ENCODE results near the gene INO80.
"Not testable (repeated sequence)": the region's sequence is repeated elsewhere in the genome, so short reads cannot be mapped to it uniquely, and the experiment has no call there.

The INO80 gene

DNA sequence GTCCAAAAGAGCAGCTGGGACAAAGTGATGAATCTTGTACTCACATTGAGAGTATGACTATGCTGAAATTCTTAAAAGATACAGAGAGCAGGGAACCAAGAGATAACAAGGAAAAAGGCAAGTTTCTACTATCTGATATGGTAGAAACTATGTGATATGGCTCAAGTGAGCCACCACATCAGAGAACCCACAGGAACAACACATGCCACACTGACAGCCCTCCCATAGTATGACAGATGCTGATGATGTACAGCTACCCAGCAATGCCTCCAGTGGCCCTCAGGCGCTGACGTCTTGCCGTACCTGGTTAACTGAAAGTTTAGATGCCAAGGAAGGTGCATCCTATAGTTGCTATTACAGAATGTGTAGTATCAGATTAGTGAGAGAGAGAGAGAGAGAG lies 120.4 kb downstream of the INO80 start:
- DNase-seq, result no peak

DNA sequence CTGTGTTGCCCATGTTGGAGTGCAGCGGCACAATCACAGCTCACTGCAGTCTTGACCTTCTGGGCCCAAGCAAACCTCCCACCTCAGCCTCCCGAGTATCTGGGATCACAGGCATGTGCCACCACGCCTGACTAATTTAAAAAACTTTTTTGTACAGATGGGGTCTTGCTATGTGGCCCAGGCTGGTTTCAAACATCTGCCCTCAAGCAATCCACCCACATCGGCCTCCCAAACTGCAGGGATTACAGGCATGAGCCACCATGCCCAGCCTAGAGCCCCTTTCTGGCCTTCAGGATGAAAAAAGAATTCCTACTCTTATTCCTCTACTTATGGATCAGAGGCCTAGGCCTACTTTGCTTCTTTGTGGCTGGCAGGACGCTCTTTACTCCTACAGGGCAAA lies 123.3 kb downstream of the INO80 start:
- no peak for DNase-seq

DNA sequence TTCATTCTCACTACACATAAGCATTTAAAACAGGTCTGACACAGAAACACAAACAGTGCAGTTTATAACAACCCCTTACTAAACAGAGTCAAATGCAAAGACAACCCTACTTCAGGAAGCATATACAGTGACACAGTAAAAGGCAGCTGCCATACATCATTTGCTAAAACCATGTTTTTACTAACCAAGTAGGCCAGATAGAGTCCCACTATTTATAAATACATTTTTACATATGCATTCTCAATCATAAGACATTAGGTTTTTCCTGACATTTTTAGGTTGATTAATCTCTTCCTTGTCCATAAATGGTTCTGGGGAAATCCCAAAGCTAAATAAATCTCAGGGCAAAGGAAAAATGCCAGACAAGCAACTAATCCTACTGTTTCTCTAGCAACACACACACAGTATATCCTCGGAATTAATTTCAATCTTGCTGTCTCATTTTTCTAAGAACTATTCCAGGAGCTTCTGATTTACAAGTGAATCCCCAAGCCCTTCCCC lies 123.8 kb downstream of the INO80 start:
- DNase-seq, result no peak

DNA sequence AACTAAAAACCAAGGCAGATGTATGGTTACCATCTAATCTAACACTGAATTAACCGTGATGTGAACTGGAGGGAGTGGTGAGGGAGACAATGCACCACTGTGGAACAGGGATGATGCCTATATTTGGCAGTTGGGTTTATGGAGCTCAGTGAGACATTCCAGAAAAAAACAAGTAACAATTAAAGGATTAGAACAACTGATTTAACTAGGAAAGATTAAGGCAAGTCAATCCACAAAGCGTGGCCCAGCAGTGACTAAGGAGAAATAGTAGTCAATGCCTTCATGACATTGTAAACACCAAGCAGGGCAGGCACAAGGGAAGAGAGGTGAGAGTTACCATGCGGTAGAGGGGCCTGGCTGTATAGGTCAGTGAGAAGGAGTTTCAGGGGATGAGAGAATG lies 124.7 kb downstream of the INO80 start:
- DNase-seq, result no peak

DNA sequence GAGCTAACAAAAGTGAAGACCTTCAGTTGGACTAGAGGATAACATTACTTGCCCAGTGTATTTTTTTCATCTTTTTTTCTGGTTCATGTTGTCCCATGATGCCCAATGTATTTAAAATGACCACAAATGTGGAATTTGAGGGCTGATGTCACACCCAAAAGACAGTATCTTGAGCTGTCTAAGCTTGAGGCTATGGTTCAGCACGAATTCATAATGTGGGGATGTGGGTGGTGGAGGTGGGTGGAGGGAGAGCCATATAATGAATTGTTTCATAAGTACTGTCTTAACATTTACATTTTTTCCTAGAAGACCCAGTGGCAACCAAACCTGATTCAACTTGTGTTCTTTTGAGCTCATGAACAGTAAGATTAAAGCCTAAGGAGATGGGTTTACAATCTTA lies 125.3 kb downstream of the INO80 start:
- DNase-seq, result no peak

DNA sequence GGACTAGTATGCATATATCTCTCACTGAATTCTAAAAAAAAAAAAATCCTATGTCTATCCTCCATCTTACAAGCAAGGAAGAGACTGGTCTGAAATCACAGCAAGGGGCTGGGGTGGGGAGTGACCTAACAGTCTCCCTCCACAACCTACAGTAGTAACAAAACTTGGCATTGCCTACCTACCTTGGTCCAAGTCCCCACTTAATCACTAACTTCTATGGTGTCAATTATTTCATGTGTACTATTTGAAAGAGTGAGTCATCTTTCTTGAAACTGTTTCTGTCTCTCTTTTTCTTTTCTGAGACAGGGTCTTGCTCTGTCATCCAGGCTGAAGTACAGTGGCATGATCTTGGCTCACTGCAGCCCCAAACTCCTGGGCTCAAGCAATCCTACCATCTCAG lies 126.0 kb downstream of the INO80 start:
- DNase-seq, result no peak

DNA sequence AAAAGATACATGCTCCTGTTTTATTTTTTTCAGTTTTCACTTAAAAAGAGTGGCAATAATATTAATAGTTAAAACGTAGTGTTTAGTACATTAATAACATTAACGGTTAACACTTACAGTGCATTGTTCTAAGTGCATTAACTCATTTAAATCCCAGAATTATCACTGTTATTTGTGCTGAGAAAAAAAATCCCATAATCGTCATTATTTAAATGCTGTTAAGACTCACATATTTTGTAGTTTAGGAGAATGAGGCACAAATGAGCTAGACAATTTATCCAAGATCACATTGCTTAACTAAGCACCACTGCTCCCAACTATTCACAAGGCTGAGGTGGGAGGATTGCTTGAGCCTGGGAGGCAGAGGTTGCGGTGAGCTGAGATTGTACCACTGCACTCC lies 127.9 kb downstream of the INO80 start:
- DNase-seq, result no peak

DNA sequence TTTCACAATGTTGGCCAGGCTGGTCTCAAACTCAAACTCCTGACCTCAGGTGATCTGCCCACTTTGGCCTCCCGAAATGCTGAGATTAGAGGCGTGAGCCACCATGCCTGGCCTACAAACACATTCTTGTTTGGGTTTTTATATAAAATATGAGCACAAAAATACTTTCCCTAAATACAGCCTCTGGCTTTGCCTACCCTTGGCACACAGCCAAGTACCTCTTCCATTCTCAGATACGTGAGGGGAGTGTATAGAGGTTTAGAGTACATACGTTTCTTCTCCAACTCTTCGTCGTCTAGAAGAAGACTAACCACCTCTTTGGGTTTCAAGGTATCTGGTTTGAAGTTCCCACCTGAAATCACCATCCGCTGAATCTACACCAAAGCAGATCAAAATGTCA lies 129.3 kb downstream of the INO80 start:
- no peak for DNase-seq

DNA sequence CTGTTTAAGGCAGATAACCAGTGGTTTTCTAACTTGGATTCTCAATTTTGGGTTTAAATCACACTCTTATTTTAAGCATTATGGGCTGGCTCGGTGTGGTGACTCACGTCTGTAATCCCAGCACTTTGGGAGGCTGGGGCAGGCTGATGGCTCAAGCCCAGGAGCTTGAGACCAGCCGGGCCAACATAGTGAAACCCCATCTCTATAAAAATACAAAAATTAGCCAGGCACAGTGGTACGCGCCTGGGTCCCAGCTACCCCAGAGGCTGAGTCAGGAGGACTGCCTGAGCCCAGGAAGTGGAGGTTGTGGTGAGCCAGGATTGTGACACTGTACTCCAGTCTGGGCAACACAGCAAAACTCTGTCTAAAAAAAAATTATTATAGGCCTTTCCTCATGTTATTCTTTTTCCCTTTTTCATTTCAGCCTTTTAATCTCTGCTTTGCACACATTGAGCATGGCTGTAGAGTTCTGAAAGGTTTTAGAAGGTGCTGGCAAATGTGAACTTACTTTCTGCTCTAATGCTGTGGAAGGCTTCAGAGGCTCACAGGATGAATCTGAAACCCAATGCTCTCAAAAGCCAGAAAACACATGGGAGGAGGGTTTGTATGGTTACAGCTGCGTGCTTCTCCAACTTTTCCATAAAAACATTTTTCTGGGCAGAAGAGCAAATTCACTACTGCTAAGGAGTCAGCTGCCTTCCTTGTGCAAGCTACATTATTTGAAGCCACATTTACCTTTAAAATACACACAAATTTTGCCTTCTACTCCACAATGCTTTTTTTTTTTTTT lies 130.3 kb downstream of the INO80 start:
- no peak for DNase-seq

DNA sequence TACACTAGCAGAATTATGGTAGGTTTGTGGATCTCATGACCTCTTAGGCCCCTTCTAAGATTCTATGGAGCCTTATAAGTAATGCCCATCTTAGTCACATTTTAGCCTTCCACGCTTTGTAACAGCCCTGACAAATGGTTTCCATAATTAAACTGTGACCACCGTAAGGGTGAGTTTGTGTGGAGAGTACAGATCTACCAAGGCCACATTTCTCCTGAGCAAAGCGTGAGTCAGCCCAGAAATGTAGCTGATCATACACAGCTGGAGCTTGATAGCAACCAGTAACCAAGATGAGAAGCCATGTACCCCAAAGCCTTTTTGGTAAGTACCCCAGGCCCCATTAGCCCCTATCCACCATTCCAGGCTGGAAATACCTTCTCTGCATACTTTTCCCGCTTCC lies 131.1 kb downstream of the INO80 start:
- DNase-seq, result no peak

DNA sequence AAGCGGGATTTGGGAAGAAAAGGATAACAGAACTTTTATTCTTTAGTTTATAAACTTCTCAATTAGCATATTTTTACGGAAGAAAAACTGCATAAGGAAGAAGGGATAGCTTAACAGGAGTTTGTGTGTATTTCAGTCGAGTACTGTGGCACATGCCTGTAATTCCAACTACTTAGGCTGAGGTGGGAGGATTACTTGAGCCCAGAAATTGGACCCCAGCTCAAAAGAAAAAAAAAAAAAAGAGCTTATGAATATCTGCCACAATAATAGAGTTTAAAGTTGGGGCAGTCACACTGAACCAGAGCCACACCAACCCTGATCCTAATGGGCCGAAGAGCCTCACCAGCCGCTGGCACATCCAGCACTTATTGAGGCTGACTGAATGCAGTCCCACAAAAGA lies 131.7 kb downstream of the INO80 start:
- no peak for DNase-seq

DNA sequence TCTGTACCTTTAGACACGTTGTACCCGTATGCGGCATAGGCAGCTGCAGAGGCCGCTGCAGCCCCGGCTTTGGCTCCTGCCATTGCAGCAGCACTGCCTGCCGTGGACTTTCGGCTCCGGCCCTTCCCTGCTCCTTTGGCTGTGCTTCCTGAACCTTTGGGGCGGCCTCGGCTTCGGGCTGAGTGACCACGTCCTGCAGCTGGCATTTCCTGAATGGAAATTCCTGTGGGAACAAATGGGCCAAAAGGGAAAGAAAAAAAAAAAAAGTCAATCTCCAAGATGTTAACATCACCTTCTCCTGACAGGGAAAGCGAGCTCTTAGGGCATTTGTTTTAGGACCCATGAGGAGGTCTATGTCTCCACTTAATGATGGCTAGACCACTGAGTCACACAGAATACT lies 133.2 kb downstream of the INO80 start:
- DNase-seq, result no peak

DNA sequence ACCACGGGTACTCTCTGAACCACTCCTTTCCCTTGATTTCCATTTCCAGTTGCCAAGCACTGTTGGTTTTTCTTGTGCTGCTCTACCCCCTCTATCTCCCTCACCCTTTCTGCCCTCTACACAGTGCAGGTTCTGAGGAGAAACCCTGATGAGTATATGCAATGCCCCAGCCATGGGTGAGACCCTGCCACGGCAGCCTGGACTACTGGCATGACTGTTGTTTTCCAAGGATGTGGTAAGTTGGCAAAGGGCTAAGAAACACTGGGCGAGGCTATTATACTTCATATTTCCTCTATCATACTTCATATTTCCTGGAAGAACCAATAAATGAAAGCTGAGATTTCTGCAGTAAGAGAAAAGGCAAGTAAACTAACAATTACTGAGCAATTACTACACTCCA lies 134.9 kb downstream of the INO80 start:
- no peak for DNase-seq

DNA sequence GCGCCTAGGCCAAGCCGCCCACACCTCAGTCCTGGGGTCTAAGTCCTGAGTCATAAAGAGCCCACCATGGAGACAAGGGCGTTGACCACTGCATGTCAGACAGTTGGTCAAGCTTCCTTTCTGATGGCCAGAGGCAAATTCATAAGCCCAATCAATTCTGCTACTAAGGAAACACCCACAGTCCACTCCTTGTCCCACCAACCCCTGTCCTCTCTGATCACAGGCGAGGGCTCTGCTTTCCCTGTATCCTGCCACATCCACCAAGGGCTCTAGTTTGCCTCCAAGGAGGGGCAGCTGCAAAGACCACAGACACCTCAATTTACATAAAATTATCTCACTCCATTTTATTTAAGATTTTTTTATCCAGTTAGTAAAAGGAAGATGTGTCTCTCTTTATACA lies 137.5 kb downstream of the INO80 start:
- DNase-seq, result no peak

DNA sequence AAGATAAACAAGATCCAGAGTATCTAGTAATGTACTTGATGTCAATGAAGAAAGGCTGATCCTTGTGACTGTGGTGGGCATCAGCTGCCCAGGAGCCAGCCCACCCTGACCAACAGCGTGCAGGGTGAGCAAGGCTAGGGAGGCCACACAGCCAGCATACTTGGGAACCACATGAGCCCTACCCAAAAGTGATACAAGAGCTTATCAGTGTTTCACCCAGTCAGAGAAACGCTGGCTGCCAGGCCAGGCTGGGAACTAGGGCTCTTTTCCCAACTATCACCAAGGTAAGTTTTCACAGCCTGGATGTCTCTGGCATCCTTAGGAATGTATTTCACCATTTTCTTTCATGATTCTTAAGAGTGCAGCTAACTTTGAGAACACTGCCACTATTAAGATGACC lies 137.9 kb downstream of the INO80 start:
- no peak for DNase-seq

DNA sequence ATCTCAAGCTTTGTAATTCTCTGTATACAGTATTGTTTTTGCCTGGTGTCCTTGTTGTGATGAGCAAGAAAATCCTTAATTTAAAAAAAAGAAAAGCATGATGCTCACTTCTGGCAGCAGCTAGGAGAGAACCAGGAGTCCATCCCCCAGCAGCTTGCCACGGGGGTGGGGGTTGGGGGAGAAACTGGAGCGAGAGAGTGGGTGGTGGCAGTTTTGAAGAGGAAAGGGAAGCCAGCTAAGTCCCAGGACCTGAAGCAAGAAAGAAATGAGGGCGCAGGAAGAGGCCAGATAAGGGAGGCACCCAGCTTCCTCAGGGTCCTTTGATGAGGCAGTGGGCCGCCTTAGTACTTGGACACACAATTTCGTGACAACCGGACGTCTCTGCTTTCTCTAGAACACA lies 139.3 kb downstream of the INO80 start:
- no peak for DNase-seq

DNA sequence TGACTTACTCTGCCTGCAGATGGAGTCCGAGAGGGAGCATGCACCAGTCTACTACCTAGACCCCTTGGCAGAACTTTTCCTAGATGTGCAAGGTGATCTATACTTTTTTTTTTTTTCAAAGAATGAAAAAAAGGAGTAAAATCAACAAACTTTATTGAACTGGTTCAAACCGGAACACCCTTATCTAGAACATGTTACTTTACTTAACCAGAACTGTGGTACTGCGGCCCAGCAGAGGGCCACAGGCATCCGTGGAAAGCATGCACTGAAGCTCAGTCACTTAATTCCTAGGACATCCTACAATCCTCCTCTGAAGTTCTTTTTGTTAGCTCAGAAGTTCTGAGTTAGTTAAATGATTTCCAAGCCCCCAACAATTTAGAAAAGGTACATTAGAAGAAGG lies 141.2 kb downstream of the INO80 start:
- no peak for DNase-seq

DNA sequence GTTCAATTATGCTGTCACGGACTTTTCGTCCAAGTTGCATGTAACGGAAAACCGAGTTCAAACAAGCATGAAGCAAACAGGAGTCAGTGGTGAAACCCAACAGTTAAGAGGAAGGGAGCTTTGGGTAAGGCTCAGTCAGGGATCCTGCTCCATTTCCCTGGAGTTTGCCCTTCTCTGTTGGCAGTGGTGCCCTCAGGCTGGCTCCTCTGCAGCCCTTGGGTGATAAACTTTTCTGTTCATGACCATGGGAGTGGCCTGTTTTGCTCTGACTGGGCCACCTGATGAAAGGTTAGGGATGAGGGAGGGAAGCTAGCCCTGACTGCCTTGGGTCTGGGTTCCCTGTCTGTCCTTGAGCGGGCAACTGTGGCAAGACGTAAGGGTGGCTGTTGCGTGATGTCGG lies 146.7 kb downstream of the INO80 start:
- DNase-seq, result no peak

DNA sequence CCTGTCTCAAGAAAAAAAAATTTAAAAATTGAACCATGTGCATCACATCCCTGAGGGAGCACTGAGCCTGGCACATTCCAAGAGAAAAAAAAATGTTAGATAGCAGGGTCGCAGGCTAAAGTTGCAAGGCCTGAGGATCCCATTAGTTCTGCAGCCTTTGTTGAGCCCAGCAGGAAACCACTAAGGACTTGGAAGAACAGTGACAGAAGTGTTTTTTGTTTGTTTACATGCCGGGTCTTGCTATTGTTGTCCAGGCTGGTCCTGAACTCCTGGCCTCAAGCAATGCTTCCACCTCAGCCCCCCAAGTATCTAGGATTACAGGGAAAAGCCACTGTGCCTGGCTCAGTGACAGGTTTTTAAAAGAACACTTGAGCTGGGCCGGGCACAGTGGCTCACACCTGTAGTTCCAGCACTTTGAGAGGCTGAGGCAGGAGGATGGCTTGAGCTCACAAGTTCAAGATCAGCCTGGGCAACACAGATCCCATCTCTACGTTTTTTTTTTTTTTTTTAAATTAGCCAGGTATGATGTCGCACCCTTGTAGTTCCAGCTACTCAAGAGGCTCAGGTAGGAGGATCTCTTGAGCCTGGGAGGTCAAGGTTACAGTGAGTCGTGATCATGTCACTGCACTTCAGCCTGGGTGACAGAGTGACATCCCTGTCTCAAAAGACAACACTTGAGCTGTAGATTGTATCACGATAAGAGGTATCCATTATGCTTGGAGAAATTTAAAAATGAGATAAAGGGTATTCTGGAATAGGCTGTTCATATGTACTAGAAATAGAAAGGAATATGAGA lies 147.6 kb downstream of the INO80 start:
- DNase-seq, result no peak

DNA sequence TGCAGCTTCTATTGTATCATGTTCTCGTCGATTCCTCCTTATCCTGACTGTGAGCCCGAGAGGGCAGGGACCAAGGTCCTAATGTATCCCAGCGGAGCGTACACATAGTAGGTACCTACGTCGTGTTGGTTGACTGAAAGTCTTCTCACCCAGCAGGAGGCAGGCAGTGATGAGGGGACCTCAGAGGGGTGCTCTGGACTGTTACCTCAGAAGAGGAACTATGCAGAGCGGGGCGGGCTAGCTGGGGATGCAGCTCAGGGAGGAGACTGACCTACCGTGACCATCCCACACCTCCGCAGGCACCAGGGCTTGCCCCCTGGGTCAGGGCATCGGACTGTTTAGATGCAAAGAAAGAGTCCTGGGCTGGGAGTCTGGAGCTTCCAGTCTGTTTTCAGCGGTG lies 151.4 kb downstream of the INO80 start:
- DNase-seq, result no peak

DNA sequence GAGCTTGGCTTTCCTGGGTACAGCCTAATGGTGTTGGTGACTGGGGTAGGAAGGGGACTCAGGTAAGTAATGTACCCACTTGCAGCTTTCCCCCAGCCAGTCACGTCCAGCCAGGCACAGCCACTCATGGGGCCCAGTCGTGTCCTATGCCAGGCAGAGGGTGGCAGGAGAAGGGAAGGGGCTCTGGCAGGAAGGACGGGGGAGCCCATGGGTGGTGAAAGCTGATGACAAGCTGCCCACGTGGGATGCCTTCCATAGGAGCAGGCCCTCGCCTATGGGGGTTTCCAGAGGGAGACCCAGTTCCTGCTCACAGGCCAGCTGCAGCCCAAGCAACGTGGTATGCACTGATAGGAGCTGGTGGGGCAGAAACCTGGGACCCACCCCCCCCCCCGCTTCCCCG lies 152.1 kb downstream of the INO80 start:
- DNase-seq, result no peak

DNA sequence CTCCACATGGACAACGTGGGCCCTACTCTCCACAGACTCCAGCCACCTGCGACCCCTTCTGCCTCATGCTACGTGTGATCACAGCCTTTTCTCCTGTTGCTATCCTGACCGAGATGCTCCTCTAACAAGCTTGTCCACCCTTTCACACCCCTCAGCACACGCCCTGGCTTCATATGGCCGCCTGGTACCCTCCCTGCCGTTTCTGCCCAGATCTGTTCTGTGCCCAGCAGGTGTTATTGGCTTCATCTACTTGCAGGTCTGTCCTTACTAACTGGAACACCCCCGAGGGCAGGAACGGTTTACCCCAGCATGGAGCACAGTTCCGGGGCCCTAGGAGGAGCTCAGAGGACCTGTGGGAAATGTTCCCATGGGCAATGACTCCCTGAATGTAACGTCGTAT lies 152.9 kb downstream of the INO80 start:
- DNase-seq, result no peak

DNA sequence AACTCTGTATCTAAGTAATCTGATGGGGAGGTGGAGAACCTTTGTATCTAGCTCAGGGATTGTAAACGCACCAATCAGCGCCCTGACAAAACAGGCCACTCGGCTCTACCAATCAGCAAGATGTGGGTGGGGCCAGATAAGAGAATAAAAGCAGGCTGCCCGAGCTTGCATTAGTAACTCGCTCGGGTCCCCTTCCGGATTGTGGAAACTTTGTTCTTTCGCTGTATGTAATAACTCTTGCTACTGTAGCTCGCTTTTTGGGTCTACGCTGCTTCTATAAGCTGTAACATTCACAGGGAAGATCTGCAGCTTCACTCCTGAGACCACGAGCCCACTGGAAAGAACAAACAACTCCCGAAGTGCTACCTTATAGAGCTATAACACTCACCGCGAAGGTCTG lies 153.8 kb downstream of the INO80 start:
- DNase-seq, result not testable (repeated sequence)

DNA sequence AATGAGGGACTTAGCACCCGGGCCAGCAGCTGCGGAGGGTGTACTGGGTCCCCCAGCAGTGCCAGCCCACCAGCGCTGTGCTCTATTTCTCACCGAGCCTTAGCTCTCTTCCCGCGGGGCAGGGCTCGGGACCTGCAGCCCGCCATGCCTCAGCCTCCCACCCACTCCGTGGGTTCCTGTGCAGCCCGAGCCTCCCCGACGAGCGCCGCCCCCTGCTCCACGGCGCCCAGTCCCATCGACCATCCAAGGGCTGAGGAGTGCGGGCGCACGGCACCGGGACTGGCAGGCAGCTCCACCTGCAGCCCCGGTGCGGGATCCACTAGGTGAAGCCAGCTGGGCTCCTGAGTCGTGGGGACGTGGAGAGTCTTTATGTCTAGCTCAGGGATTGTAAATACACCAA lies 154.3 kb downstream of the INO80 start:
- not testable (repeated sequence) for DNase-seq

DNA sequence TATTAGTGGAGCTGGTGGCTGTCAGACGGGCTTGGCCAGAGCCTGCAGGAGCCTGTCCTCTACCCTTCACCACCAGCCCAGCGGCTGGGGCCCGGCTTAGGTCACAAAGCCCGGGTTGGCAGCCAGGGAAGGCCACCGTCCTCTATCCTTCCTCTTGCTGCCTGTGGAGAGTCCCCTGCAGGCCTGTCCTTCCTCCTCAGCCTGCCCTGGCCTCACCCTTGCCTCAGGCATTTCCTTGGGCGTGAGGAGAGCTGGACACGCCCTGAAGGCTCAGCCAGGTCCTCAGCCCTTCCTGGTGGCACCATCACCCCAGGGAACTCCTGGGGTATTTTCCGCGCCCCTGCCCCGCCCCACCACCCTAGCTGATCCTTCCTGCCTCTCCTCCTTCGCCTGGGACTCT lies 155.2 kb downstream of the INO80 start:
- no peak for DNase-seq

Data from stimulated activated CD4-positive, alpha-beta T cell treated with anti-CD3 and anti-CD28 coated beads, Interleukin-1b, Interleukin-23, amount 100 ng/mL, for 48 hours (primary cell).